H1 (cell line): ENCODE data around the gene CX3CL1. TPM values are rescaled to one million over a fixed set of nuclear protein-coding genes. Genes with fewer than 3 reads are reported as not detected.

Experiments
- CTCF ChIA-PET: fragments of 300-600 bp; sonication (Branson Sonifier 250); formaldehyde crosslinking; loops from one replicate; lab custom pipeline; 2021; ENCODE audit not compliant: partially characterized antibody; lab: Charles Lee
- POLR2A ChIA-PET: fragments of 300-600 bp; sonication (Branson Sonifier 250); formaldehyde crosslinking; loops from one replicate; lab custom pipeline; 2021; ENCODE audit warnings: inconsistent platforms; ENCODE audit not compliant: partially characterized antibody; lab: Charles Lee
- DNase-seq, 2 experiments: peaks; one replicate each; pipeline versions ENCODE4 v3.0.0 to v3.0.0-alpha.2; 2010 to 2022; ENCODE audit warnings: low spot score in 2 of 2, low read depth in 1 of 2, mixed read lengths in 1 of 2
- FAIRE-seq: peaks from 2 replicates; lab custom pipeline; 2011; peaks lifted over from hg19 to GRCh38; lab: Jason Lieb, UNC
- H2AFZ ChIP-seq: 2 replicates; pipeline ENCODE4 v1.8.1; 2012; ENCODE audit warnings: low read length, inconsistent platforms
- H2AK5ac ChIP-seq: 2 replicates; pipeline ENCODE4 v1.6.1; 2013; ENCODE audit warnings: low read depth, low read length
- H2BK120ac ChIP-seq: replicated peaks from 2 replicates; pipeline ENCODE3; 2013; ENCODE audit warnings: low read depth, low read length, inconsistent platforms
- H2BK12ac ChIP-seq: 2 replicates; pipeline ENCODE4 v1.6.1; 2013; ENCODE audit warnings: low read depth, low read length
- H2BK15ac ChIP-seq: 2 replicates; pipeline ENCODE4 v1.6.1; 2013; ENCODE audit warnings: low read length
- H2BK20ac ChIP-seq: 2 replicates; pipeline ENCODE4 v1.6.1; 2013; ENCODE audit warnings: low read length
- H2BK5ac ChIP-seq: 2 replicates; pipeline ENCODE4 v1.6.1; 2013; ENCODE audit warnings: low read depth, low read length
- H3K14ac ChIP-seq: 2 replicates; pipeline ENCODE4 v1.6.1; 2013; ENCODE audit warnings: inconsistent platforms; ENCODE audit not compliant: insufficient read length
- H3K18ac ChIP-seq: 2 replicates; pipeline ENCODE4 v1.6.1; 2013; ENCODE audit warnings: low read length; ENCODE audit errors: extremely low read depth
- H3K23ac ChIP-seq: 2 replicates; pipeline ENCODE4 v1.6.1; 2013; ENCODE audit warnings: inconsistent platforms; ENCODE audit not compliant: insufficient read length
- H3K23me2 ChIP-seq: 2 replicates; pipeline ENCODE4 v1.6.1; 2013; ENCODE audit warnings: low read depth, low read length
- H3K27ac ChIP-seq: 2 replicates; pipeline ENCODE4 v1.6.1; 2011; ENCODE audit warnings: low read depth, low read length, inconsistent platforms
- H3K27me3 ChIP-seq, 4 experiments: replicated peaks in 1 of 4; 1 replicate in 1 of 4; 2 replicates in 3 of 4; pipeline versions ENCODE4 v1.6.1 to v1.8.1; 2011 to 2013; ENCODE audit warnings: low read length in 3 of 4, mild to moderate bottlenecking in 3 of 4, inconsistent platforms in 2 of 4, mixed read lengths in 2 of 4, moderate library complexity in 1 of 4; ENCODE audit not compliant: control insufficient read depth in 3 of 4, insufficient read depth in 3 of 4; ENCODE audit errors: extremely low read depth in 1 of 4
- H3K36me3 ChIP-seq, 4 experiments: 2 replicates each; pipeline versions ENCODE4 v1.6.1 to v1.8.1; 2011 to 2013; ENCODE audit warnings: mild to moderate bottlenecking in 4 of 4, low read length in 3 of 4, moderate library complexity in 2 of 4, control low read depth in 1 of 4, inconsistent platforms in 1 of 4; ENCODE audit not compliant: insufficient read depth in 4 of 4, control insufficient read depth in 2 of 4
- H3K4ac ChIP-seq: replicated peaks from 2 replicates; pipeline ENCODE3; 2013; ENCODE audit warnings: low read length, low read depth, mixed read lengths, inconsistent platforms; ENCODE audit not compliant: insufficient read length
- H3K4me1 ChIP-seq, 4 experiments: replicated peaks in 1 of 4; 1 replicate in 1 of 4; 2 replicates in 3 of 4; pipeline versions ENCODE4 v1.6.1 to v1.8.1; 2011 to 2013; ENCODE audit warnings: low read length in 3 of 4, inconsistent platforms in 2 of 4, mixed read lengths in 1 of 4; ENCODE audit not compliant: insufficient read depth in 4 of 4, control insufficient read depth in 3 of 4
- H3K4me2 ChIP-seq, 2 experiments: 2 replicates each; pipeline versions ENCODE4 v1.6.1 to v1.8.1; 2011 to 2013; ENCODE audit warnings: low read depth in 2 of 2, low read length in 2 of 2, control low read depth in 1 of 2, inconsistent platforms in 1 of 2, mild to moderate bottlenecking in 1 of 2; ENCODE audit not compliant: insufficient read depth in 1 of 2
- H3K4me3 ChIP-seq, 4 experiments: fragments of 200-600, 300-600 bp in 1 of 4; sonication (generic), shearing (Covaris generic), sonication (Bioruptor Twin) in 1 of 4; 2 replicates each; pipeline versions ENCODE4 v1.5.1 to v1.8.1; 2011 to 2016; ENCODE audit warnings: low read length in 4 of 4, low read depth in 3 of 4, control low read depth in 2 of 4, inconsistent platforms in 2 of 4, mild to moderate bottlenecking in 2 of 4, mixed read lengths in 1 of 4, moderate library complexity in 1 of 4; ENCODE audit not compliant: insufficient read depth in 2 of 4; ENCODE audit errors: extremely low read depth in 1 of 4
- H3K56ac ChIP-seq: replicated peaks from 2 replicates; pipeline ENCODE3; 2013; ENCODE audit warnings: low read depth, mild to moderate bottlenecking, mixed read lengths, low read length, inconsistent platforms; ENCODE audit not compliant: insufficient read length
- H3K79me1 ChIP-seq: 2 replicates; pipeline ENCODE4 v1.6.1; 2013; ENCODE audit warnings: low read depth, low read length, control low read depth
- H3K79me2 ChIP-seq, 2 experiments: 2 replicates each; pipeline versions ENCODE4 v1.6.1 to v1.8.1; 2012 to 2013; ENCODE audit warnings: low read length in 2 of 2, mild to moderate bottlenecking in 2 of 2, inconsistent platforms in 1 of 2; ENCODE audit not compliant: insufficient read depth in 2 of 2, control insufficient read depth in 1 of 2
- H3K9ac ChIP-seq, 4 experiments: replicated peaks in 1 of 4; 1 replicate in 1 of 4; 2 replicates in 3 of 4; pipeline versions ENCODE4 v1.6.1 to v1.8.1; 2011 to 2013; ENCODE audit warnings: low read depth in 3 of 4, low read length in 3 of 4, control low read depth in 2 of 4, mild to moderate bottlenecking in 2 of 4, moderate library complexity in 2 of 4, inconsistent platforms in 1 of 4; ENCODE audit errors: extremely low read depth in 1 of 4
- H3K9me3 ChIP-seq, 2 experiments: 2 replicates each; pipeline versions ENCODE4 v1.6.1 to v1.8.1; 2012 to 2013; ENCODE audit warnings: mild to moderate bottlenecking in 2 of 2, moderate library complexity in 2 of 2, control low read depth in 1 of 2, inconsistent platforms in 1 of 2, low read depth in 1 of 2, low read length in 1 of 2, mixed read lengths in 1 of 2; ENCODE audit not compliant: insufficient read depth in 2 of 2
- H4K20me1 ChIP-seq, 2 experiments: replicated peaks in 1 of 2; 2 replicates each; pipeline versions ENCODE3 to v1.8.1; 2011 to 2013; ENCODE audit warnings: inconsistent platforms in 2 of 2, low read length in 2 of 2, mild to moderate bottlenecking in 1 of 2; ENCODE audit not compliant: insufficient read depth in 2 of 2, control insufficient read depth in 1 of 2
- H4K5ac ChIP-seq: 2 replicates; pipeline ENCODE4 v1.6.1; 2013; ENCODE audit warnings: low read length, low read depth, mixed read lengths, inconsistent platforms; ENCODE audit not compliant: insufficient read length
- H4K8ac ChIP-seq: 2 replicates; pipeline ENCODE4 v1.8.0; 2013; ENCODE audit warnings: mild to moderate bottlenecking, moderate library complexity, low read length, inconsistent platforms; ENCODE audit not compliant: insufficient read depth; ENCODE audit errors: extremely low read depth
- H4K91ac ChIP-seq: replicated peaks from 2 replicates; pipeline ENCODE3; 2013; ENCODE audit warnings: low read length, mixed read lengths, inconsistent platforms; ENCODE audit not compliant: insufficient read length
- CBX8 ChIP-seq: fragments of 300-800, 300-1000 bp; sonication (generic); IDR thresholded peaks from 2 replicates; pipeline ENCODE4 v1.7.1; 2016; ENCODE audit warnings: low read depth, low read length, borderline replicate concordance
- HDAC2 ChIP-seq, 2 experiments: fragments of 300-600 bp in 1 of 2; sonication (generic) in 1 of 2; IDR thresholded peaks; 2 replicates each; pipeline ENCODE4 v1.6.1; 2011 to 2012; ENCODE audit warnings: low read depth in 2 of 2, low read length in 2 of 2, mild to moderate bottlenecking in 2 of 2, moderate library complexity in 2 of 2, borderline replicate concordance in 1 of 2, inconsistent platforms in 1 of 2
- POU5F1 ChIP-seq: IDR thresholded peaks from 2 replicates; pipeline ENCODE4 v1.6.1; 2011; ENCODE audit warnings: low read depth, mild to moderate bottlenecking, low read length, moderate library complexity
- TBP ChIP-seq: IDR thresholded peaks from 2 replicates; pipeline ENCODE4 v1.6.1; 2011; ENCODE audit warnings: low read depth, low read length, improper control_type of control experiment
- YY1 ChIP-seq: IDR thresholded peaks from 2 replicates; pipeline ENCODE4 v1.6.1; 2011; ENCODE audit warnings: low read depth, mild to moderate bottlenecking, low read length
- WGBS, 2 experiments: shearing (Covaris generic) in 1 of 2; methylation state at CpG; one replicate each; pipeline versions ENCODE4 v1.1.6 to v1.1.7; 2013 to 2015; ENCODE audit warnings: low lambda C conversion rate in 2 of 2, mixed read lengths in 2 of 2, inconsistent platforms in 1 of 2, low coverage in 1 of 2, missing lambda C conversion rate in 1 of 2; ENCODE audit not compliant: insufficient replicate concordance in 2 of 2, insufficient coverage in 1 of 2, insufficient read length in 1 of 2; ENCODE audit errors: extremely low coverage in 1 of 2, missing lambda C conversion rate in 1 of 2; 5-methylcytosine and 5-hydroxymethylcytosine counted together
- polyA plus RNA-seq, 7 experiments: library from polyadenylated mRNA; depleted of rRNA in 3 of 7; stranded (reverse) in 5 of 7; unstranded in 2 of 7; fragments of >200 nt in 5 of 7; fragments of 200-250 nt in 2 of 7; gene quantifications; 1 replicate in 5 of 7; 2 replicates in 1 of 7; 4 replicates in 1 of 7; pipeline versions ENCODE4 v1.2.1 to v1.2.3, GENCODE V29; 2011 to 2013; ENCODE audit warnings: missing spikeins in 2 of 7, mixed read lengths in 2 of 7
- total RNA-seq: library from RNA; stranded (reverse); fragmentation: NEBNext Ultra II Directional; extraction: Animal tissue kit (Norgen Biotek cat#: 25700); gene quantifications from 2 replicates; pipeline ENCODE4 v1.2.1, GENCODE V29; 2021

Gene CX3CL1
- total and polyA plus RNA-seq, 2 of the 8 experiments (the other 6 are each of a cell fraction or from before 2014, with no cell fraction given): 1.4 to 3.0 TPM

- Histone ChIP-seq H3K27me3 (peaks cover 0 to under 1% (median 0%) of the 10 kb centered on the region in 4 experiments; a peak in 1 of 7 replicates), H2BK120ac (no peak within 1 kb of the TSS), H3K4me3 (no peak within 1 kb of the TSS), H4K5ac (no peak within 1 kb of the TSS), H2BK12ac (0 out of 2 replicates have a peak within 1 kb of the TSS, but pooled peaks have one; percentile 33), H3K4me2 (no peak within 1 kb of the TSS), H3K23ac (no peak within 1 kb of the TSS), H4K91ac (no peak within 1 kb of the TSS), H3K18ac (no peak within 1 kb of the TSS), H2BK15ac (no peak within 1 kb of the TSS; the same call in 1 of the 2 replicates), H3K14ac (no peak within 1 kb of the TSS), H3K56ac (no peak within 1 kb of the TSS), H3K79me1 (no peaks in the 10 kb centered on the region), H3K36me3 (no peaks in the 10 kb centered on the region), H3K27ac (no peak within 1 kb of the TSS), H3K4ac (no peak within 1 kb of the TSS), H3K4me1 (peaks cover 0 to 2% (median 0%) of the 10 kb centered on the region in 4 experiments; a peak in 2 of 7 replicates), H2BK20ac (no peak within 1 kb of the TSS), H4K8ac (peak within 1 kb of the TSS; percentile 48; the same call in 1 of the 2 replicates), H3K23me2 (no peaks in the 10 kb centered on the region), H3K79me2 (no peaks in the 10 kb centered on the region), H3K9ac (no peak within 1 kb of the TSS), H2BK5ac (no peak within 1 kb of the TSS), H4K20me1 (no peaks in the 10 kb centered on the region), H2AK5ac (no peak within 1 kb of the TSS), H2AFZ (no peak within 1 kb of the TSS), H3K9me3 (no peaks in the 10 kb centered on the region)
- POLR2A ChIA-PET: no interaction called here
- CTCF ChIA-PET: interaction anchor here (3.2 to 3.4 kb wide), 2 partner anchors 11 to 58 kb away, joined by 11 to 14 read pairs; no protein-coding TSS in a partner anchor
- 84% methylated on average over 9 of the region's 9 CpGs; no CpG with 5 or more reads in 1 of the 2 experiments for WGBS, 2 experiments
- DNase-seq (no peak), FAIRE-seq (no peak)
- no peak for TF ChIP-seq POU5F1
- TF ChIP-seq TBP: no peak
- TF ChIP-seq YY1: no peak
- no peak for TF ChIP-seq HDAC2 (IDR thresholded peaks at IDR 0.05; ENCODE audit: borderline replicate concordance in 1 of 2, low read depth in 2 of 2, low read length in 2 of 2)
- TF ChIP-seq CBX8: no peak
Measured at GRCh38 chr16:57358527-57359095, 13.7 kb upstream of the CX3CL1 start, which contains the start of gene CCL22. Gene CCL22, plus strand, starts transcription at chr16:57358783. Its CDS starts 34 bp downstream, at chr16:57358817.
